ENCODE results near the gene TMEM43. TPM values are rescaled to one million over a fixed set of nuclear protein-coding genes. Genes with fewer than 3 reads are reported as not detected.

Gene TMEM43
- polyA plus RNA-seq, 1 experiment, result 117 TPM

DNA sequence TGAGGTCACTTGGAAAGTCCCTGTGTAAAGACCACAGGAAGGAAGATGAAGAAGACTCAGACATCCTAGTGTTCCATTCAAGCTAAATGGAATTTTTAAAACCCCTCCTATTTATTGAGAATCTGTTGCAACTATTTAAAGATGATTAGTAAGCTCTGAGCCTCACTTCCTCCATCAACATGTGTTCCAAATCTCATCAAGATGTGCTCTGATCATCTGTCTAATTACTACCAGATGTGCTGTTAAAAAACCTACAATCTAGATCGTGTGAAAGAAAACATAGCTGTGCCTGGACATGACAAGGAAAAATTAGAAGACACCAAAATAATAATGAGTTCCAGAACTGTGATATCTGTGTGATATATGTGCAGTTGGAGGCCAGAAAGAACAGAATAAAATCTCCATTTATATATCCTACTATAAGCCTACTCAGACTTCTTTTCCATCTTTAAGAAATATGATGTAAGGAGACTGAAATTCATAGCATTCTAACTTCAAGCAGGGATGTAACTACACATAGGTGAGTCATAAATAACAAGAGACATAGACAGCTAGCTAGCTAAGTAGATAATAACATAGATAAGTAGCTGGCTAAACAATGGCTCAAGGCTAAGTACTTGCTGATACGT lies 45.8 kb downstream of the TMEM43 start:
- TF ChIP-seq, protein P1, sequence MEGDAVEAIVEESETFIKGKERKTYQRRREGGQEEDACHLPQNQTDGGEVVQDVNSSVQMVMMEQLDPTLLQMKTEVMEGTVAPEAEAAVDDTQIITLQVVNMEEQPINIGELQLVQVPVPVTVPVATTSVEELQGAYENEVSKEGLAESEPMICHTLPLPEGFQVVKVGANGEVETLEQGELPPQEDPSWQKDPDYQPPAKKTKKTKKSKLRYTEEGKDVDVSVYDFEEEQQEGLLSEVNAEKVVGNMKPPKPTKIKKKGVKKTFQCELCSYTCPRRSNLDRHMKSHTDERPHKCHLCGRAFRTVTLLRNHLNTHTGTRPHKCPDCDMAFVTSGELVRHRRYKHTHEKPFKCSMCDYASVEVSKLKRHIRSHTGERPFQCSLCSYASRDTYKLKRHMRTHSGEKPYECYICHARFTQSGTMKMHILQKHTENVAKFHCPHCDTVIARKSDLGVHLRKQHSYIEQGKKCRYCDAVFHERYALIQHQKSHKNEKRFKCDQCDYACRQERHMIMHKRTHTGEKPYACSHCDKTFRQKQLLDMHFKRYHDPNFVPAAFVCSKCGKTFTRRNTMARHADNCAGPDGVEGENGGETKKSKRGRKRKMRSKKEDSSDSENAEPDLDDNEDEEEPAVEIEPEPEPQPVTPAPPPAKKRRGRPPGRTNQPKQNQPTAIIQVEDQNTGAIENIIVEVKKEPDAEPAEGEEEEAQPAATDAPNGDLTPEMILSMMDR (IDR thresholded peaks at IDR 0.05; ENCODE audit: low read depth, low read length), result no peak
- no peaks in the 10 kb centered on the region for H3K9me3 ChIP-seq (ENCODE audit: control insufficient read depth, insufficient read depth, low read length)
- POLR2A ChIA-PET, result interaction anchor here (0.6 kb wide), 1 partner anchor 45 kb away, joined by 3 read pairs; no protein-coding TSS in a partner anchor
- no peak overlapping the region for H3K4me3 ChIP-seq (ENCODE audit: low read depth, low read length)
- H3K27ac ChIP-seq (ENCODE audit: low read depth, low read length), result no peak overlapping the region
- DNase-seq (ENCODE audit: low read depth, low spot score), result peak; percentile 29
- CTCF ChIA-PET, result interaction anchor here (0.8 to 1.2 kb wide), 6 partner anchors 17 to 298 kb away, joined by 3 to 12 read pairs (median 3); no protein-coding TSS in a partner anchor
- no peaks in the 10 kb centered on the region for H3K27me3 ChIP-seq (ENCODE audit: control insufficient read depth, insufficient read depth, low read length)

- Histone ChIP-seq H3K4me3 (ENCODE audit: low read depth, low read length) (no peak overlapping the region), H3K9me3 (ENCODE audit: control insufficient read depth, insufficient read depth, low read length) (no peaks in the 10 kb centered on the region), H3K27ac (ENCODE audit: low read depth, low read length) (no peak overlapping the region), H3K27me3 (ENCODE audit: control insufficient read depth, insufficient read depth, low read length) (no peaks in the 10 kb centered on the region)
- DNase-seq (ENCODE audit: low read depth, low spot score), result no peak
- POLR2A ChIA-PET, result no interaction called here
- TF ChIP-seq, protein P1 (IDR thresholded peaks at IDR 0.05; ENCODE audit: low read depth, low read length), result no peak
- CTCF ChIA-PET, result interaction anchor here (1.0 to 1.3 kb wide), 2 partner anchors 29 to 31 kb away, joined by 3 to 5 read pairs; no protein-coding TSS in a partner anchor
Observed at GRCh38 chr3:14172496-14172895, 47.6 kb downstream of the TMEM43 start.

DNA sequence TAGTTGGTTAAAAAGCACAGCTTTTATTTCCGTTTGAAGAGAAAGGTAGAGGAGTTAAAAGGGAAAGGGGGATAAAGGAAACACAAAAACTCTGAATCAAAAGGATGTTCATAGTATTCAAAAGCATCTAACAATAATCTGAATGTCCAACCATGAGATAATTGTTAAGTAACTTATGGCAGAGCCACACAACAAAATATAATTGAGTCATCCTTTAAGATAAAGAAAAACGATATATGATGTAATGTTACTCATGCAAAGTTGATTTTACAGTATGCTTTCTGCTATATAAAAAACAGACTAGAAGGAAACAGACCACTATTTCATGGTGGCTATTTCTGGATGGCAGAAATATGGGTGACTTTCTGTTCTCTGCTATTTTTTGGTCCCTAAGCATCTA lies 49.6 kb downstream of the TMEM43 start:
- Histone ChIP-seq H3K4me3 (ENCODE audit: low read depth, low read length) (no peak overlapping the region), H3K9me3 (ENCODE audit: control insufficient read depth, insufficient read depth, low read length) (no peaks in the 10 kb centered on the region), H3K27me3 (ENCODE audit: control insufficient read depth, insufficient read depth, low read length) (no peaks in the 10 kb centered on the region), H3K27ac (ENCODE audit: low read depth, low read length) (no peak overlapping the region)
- TF ChIP-seq, protein P1 (IDR thresholded peaks at IDR 0.05; ENCODE audit: low read depth, low read length), result no peak
- CTCF ChIA-PET, result interaction anchor here (0.9 to 1.0 kb wide), 3 partner anchors 29 to 334 kb away, joined by 3 to 4 read pairs (median 3); no protein-coding TSS in a partner anchor
- POLR2A ChIA-PET, result no interaction called here
- no peak for DNase-seq (ENCODE audit: low read depth, low spot score)

GRCh38 chr3:14175383-14176037 lies 50.7 kb downstream of the TMEM43 start:
- no peak overlapping the region for H3K27ac ChIP-seq (ENCODE audit: low read depth, low read length)
- POLR2A ChIA-PET, result no interaction called here
- DNase-seq (ENCODE audit: low read depth, low spot score), result no peak

More at GRCh38 chr3:14175383-14176037, 50.7 kb downstream of the TMEM43 start:
- no peak overlapping the region; the same call in 1 of the 2 replicates for H3K4me3 ChIP-seq (ENCODE audit: low read depth, low read length)
- CTCF ChIA-PET, result interaction anchor here (0.6 to 1.5 kb wide), 4 partner anchors 28 to 286 kb away, joined by 3 to 5 read pairs (median 3); no protein-coding TSS in a partner anchor
- no peaks in the 10 kb centered on the region for H3K9me3 ChIP-seq (ENCODE audit: control insufficient read depth, insufficient read depth, low read length)
- no peaks in the 10 kb centered on the region for H3K27me3 ChIP-seq (ENCODE audit: control insufficient read depth, insufficient read depth, low read length)
- TF ChIP-seq, protein P1 (IDR thresholded peaks at IDR 0.05; ENCODE audit: low read depth, low read length), result no peak

Data from AG04450 (cell line).